Raji (cell line): Measurements from ENCODE around the gene RABGAP1L.

Experiments used
- POLR2A ChIP-seq: IDR thresholded peaks from 2 replicates; pipeline ENCODE4 v1.6.1; 2011; ENCODE audit warnings: low read depth, low read length, control low read depth; ENCODE audit not compliant: insufficient read depth

The RABGAP1L gene

GRCh38 chr1:174775621-174776020, 616.3 kb downstream of the RABGAP1L start:
- TF ChIP-seq POLR2A = no peak

DNA sequence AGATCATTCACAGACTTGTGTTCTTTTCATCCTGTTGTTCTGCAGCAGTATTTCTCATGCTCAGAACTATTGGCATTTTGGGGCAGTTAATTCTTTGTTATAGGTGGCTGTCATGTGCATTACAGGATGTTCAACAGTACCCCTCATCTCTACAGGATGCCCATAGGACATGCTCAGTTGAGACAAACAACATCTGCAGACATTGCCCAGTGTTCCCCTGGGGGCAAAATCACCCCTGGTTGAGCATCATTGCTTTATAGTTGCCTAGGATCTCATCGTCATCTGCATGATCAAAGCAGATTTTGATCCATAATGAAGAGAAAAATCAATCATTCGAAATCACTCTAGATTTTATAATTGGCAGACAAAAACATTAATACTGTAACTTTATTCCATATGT, 617.9 kb downstream of the RABGAP1L start:
- no peak for TF ChIP-seq POLR2A

- TF ChIP-seq POLR2A = no peak
Observed at GRCh38 chr1:174785510-174785909, 626.2 kb downstream of the RABGAP1L start.

- no peak for TF ChIP-seq POLR2A
Observed at GRCh38 chr1:174786358-174786757, 627.0 kb downstream of the RABGAP1L start.

GRCh38 chr1:174786760-174787159, 627.4 kb downstream of the RABGAP1L start:
- no peak for TF ChIP-seq POLR2A

DNA sequence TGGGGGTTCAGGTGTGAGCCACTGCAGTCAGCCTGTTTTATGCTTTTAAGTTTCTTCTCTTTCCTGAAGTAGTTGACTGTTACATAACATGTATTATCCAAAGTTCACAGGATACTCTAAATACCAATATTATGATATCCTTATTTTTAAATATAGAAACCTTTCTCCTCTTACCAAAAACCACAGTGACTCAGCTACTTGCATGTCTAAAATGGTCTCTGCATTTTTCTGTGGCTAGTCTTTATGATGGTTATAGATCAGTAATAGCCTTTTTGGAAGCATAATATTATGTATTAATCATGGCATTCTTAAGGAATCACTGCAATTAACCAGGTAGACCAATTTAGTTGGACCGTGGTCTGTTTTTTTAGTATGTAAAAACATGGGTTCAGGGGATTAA, 629.7 kb downstream of the RABGAP1L start:
- no peak for TF ChIP-seq POLR2A

DNA sequence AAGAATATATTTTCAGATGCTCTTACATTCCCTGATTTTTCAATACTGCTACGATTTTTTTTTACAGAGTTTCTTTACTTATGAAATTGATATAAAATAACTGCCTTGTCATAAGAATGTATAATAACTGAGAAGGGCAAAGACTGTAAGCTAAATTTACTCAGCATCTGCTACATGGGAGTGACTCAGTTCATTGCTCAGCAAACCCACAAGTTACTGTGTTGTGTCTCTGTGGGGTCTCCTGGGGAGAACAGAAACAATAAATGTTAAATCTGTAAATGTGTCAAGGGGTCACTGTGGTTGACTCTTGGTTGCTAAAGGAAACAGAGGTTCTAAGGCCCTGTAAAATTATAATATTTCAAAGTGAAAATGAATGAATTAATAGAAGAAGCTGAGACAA, 630.1 kb downstream of the RABGAP1L start:
- TF ChIP-seq POLR2A = no peak

DNA sequence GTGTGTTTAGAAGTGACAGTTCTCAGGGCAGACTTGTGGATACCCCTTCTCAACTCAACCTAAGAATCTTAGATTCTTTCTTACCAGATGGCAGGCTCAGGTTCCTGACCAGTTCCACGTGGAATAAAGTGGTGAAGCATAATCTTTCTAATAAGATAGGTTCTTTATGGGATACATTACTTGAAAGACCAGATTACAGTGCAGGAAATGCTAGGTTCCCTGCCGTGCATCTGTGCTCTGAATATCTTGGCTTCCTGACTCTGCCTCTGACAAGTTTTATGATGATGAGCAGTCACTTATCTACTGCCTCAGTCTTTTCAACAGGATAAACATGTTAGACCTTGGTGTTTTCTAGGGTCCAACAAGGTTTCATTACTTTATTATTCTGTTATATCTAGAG, 632.5 kb downstream of the RABGAP1L start:
- TF ChIP-seq POLR2A = no peak

DNA sequence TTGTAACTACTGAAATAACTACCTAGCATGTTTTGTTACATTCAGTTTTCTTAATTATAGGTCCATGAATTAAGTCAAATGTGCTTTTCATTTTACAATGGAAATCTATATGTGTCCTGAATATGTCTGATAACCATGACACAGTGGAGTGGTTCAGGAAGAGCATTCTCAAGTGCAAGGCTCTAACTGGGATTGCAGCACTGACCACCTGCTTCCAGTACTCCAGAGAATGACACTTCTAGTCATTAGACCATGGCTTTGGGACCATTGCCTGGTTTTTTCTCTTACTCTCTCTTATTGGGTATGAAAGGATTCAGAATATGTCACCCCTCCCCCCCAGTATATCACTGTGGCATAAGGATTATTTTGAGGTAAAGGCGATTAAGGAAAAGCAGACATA, 635.5 kb downstream of the RABGAP1L start:
- no peak for TF ChIP-seq POLR2A

- TF ChIP-seq POLR2A = no peak
Observed at GRCh38 chr1:174795806-174796205, 636.5 kb downstream of the RABGAP1L start.

GRCh38 chr1:174797398-174797797, 638.1 kb downstream of the RABGAP1L start:
- no peak for TF ChIP-seq POLR2A

DNA sequence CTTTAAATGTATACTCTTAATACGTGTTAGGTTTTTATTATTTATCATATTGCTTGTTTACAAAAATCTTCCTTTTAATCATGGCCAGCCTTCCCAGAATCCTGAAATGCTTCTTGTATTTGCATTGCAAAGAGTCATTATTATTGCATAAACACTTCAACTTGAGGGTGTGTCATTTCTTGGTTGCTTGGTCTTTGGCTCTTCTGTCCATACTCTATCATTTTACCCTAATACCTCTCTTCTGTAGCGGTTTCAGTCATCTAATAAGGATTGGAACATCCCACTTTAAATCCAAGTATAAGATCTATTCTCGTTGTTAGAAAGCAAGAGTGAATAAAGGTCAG, 639.8 kb downstream of the RABGAP1L start:
- no peak for TF ChIP-seq POLR2A

DNA sequence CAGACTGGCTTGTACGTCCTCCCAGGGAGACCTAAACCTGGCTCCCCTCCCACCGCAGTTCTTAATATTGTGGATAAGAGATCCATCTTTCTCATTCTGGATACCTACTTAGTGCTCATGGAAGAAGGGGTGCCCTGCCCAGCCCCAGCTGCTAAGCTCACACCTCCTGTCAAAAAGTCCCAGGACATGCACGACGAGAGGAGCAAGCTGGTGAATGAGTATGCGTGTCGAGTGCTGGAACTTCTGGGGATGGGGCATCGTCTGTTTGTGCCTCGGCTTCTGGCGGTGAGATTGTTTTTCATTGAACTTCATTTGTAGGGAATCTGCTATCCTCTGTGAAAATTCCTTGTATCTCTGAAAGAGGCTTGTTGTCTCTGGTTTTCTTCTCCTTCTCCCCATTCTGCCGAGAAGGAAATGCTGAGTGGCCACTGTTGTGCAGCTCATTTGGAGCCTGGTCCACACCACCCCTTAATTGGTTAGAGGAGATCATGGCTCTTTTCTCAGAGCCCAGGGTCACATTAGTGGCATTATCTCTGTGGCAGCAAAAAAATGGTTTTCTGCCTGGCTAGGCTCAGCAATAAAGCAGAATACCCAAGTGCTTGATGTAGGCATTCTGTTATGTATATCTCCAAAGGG, 641.0 kb downstream of the RABGAP1L start:
- no peak for TF ChIP-seq POLR2A

DNA sequence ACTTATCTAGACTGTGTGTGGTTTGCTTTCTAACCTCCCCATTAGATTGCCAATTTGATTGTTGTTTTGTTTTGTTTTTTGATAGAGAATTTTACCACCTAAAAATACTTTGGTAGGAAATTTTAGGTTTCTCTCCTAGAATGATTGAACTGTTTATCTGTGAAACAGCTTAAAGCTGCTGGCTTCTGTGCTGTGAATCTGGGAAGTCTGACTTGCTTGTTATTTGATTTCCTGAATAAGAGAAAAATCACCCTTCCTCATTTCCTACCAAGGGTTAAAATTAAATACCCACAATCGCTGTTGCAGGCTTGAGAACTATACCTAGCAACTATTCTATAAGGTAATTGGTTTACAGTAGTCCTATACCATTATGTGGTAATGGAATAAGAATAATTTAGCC, 641.6 kb downstream of the RABGAP1L start:
- TF ChIP-seq POLR2A = no peak

DNA sequence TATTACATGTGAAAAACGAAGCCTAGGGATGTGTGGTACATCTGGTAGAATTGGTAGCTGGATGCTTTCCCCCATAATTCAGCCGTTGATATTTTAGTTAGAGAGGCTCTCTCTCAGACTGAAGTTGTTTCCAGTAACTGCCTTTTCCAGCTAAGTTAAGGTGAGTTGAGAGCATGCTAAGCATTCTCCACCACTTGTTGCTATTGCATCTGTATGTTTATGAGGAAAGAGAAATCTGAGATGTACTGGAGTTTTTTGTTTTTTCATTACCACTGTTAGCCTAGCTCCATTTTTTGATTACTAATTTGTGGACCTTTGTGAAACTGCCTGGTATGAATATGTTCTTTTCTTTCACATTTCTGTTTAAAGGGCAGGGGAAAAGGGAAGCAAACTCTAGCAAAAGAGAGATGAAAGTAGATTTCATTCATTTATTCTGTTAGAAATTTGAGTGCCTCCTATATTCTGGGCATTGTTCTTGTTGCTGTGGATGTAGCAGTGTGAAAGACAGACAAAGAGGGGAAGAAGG, 650.5 kb downstream of the RABGAP1L start:
- TF ChIP-seq POLR2A = no peak

DNA sequence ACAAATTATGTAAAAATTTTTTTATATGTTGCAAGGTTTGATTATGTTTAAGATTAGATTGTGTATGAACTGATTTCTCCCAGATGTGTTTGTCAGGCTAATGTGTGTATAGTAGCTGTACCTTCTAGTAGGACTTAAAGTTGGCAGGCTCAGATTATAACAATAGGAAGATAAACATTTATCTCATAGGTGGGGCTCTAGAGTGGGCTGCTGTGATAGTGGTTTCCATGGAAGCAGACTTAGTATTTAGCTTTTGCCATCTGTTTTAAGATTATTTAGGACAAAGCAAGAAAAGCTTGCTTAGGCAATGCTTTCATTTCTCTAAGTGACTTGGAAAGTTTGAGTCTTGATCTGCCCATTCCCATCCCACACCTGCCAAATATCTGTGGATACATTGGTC, 652.7 kb downstream of the RABGAP1L start:
- TF ChIP-seq POLR2A = no peak

- TF ChIP-seq POLR2A = no peak
Observed at GRCh38 chr1:174812656-174813055, 653.3 kb downstream of the RABGAP1L start.
